MM.1S (cell line): Measurements from ENCODE around the gene PDK1.

Experiments
- CTCF ChIP-seq: fragments of 300-600 bp; sonication (generic); IDR thresholded peaks from 2 replicates; pipeline ENCODE4 v1.5.1; 2016; ENCODE audit warnings: antibody characterized with exemption, low read length, mixed read lengths
- EZH2 ChIP-seq: fragments of 300-600 bp; sonication (generic); optimal IDR thresholded peaks from 2 replicates; pipeline ENCODE3; 2017; ENCODE audit warnings: low read depth, mild to moderate bottlenecking, antibody characterized with exemption, low read length, mixed read lengths
- EZH2phosphoT487 ChIP-seq: fragments of 300-600 bp; sonication (generic); IDR thresholded peaks from 2 replicates; pipeline ENCODE4 v1.6.1; 2018; ENCODE audit warnings: antibody characterized with exemption, low read length

DNA sequence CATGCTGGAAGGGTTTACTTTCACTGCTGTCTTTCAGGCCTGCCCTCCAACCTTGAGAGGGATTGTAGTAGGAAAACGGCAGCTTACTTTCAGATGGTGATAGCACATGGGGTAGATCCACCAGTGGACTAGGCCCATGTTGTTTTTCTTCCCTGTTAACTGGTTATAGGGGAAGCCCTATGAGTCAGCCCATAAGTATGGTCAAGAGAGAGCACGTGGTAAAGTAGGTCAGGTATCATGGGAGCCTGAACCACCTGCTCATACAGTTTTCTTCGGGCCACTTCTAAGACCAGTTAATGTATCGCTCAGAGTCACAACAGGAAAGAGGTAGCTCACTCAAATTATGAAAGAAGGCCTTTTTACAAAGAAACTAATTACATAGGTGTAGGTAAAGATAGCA, 33.0 kb downstream of the PDK1 start:
- TF ChIP-seq CTCF (no peak), EZH2 (no peak), EZH2phosphoT487 (no peak)
